GM20000 (cell line): ENCODE data around the gene CREB5.

Experiments used
- DNase-seq: peaks from one replicate; pipeline ENCODE4 v3.0.0; 2012; ENCODE audit warnings: low spot score
- CTCF ChIP-seq: IDR thresholded peaks from 2 replicates; pipeline ENCODE4 v1.5.1; 2012; ENCODE audit warnings: mild to moderate bottlenecking, control low read depth; ENCODE audit errors: extremely low read depth, missing control alignments

CREB5 gene

DNA sequence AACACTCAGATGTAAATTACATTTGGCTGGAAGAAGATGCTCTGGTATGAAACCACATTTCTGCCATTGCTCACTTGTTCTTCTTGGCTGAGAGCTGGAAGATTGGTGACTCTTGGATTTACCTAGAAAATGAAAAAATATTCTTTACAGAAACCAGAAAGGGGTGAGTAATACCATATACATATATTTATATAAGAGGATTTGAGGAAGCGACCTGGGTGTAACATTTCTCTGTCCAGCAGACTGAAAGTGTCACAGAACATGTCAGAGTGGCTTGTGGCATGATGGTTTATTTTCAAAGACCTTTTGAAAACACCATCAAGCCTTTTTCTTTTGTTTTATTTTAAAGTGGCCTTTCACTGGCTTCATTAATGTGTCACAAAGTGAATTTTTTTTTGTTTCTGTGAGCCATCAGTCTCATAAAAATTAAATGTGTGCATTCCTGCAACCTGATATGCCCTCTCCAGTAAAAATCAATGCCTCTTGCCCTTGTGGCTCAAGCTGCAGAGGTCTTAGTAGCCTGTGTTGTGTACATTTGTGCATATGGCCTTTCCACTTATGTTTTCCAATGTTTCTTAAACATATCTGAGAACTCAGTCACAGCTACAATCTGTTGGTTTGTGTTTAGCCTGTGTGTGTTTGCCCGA is 23.5 kb downstream of the CREB5 start:
- TF ChIP-seq CTCF = no peak
- no peak for DNase-seq

- no peak for DNase-seq
- TF ChIP-seq CTCF = no peak
Observed at GRCh38 chr7:28440055-28440601, 27.8 kb downstream of the CREB5 start.

DNA sequence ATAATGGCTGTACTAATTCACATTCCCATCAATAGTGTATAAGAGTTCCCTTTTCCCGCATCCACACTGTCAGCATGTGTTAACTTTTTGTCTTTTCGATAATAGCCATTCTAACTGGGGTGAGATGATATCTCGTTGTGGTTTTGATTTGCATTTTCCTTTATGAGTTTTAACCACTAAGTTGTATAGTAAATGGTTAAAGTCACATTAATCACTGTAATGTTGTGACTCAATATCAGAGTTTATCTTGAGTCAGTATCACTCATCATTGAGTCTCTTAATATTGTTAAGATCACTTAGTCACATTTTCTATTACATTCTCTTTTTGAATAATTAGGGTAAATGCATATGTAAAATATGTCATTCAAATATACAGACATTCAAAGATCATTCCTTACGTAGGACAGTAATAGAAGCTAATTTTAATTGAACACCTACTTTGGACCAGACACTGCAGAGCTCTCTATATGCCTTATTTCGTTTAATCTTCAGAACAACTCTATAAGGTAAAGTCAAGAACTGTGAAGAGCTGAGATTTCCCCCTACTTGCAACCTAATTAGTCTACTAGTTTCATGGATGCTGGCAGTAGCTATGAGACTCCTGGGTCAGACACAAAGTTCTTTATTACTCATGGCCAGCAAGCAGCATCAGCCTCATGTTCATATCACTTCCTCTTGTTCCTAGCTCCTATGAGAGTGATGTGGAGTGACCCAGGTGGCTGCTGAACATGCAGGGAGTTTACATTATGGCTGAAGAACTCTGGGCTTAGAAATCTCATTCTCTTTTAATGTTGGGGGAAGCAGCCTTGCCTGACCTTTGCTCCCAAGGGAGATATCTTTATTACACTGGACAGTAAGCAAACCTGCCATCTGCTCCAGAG is 30.5 kb downstream of the CREB5 start:
- no peak for DNase-seq
- TF ChIP-seq CTCF = no peak

- no peak for TF ChIP-seq CTCF
- no peak for DNase-seq
Observed at GRCh38 chr7:28446131-28446530, 33.8 kb downstream of the CREB5 start.

DNA sequence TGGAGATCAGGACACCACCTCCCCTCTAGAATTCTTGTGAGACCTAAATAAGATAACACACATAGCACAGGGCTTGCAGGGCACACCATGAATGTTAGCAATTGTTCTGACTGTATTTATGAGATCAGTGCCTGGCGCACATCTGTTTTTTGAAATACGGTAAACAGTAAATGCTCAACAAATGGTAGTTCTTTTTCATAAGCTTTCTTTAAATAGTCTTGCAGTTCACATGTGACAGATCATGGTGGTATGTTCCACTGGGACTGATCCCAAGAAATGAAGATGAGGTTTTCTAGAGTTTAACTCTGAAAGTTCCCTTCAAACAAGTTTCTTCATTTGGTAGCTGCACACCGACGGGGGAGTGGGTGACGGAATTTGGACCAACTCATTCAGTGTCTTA is 34.8 kb downstream of the CREB5 start:
- no peak for DNase-seq
- no peak for TF ChIP-seq CTCF

DNA sequence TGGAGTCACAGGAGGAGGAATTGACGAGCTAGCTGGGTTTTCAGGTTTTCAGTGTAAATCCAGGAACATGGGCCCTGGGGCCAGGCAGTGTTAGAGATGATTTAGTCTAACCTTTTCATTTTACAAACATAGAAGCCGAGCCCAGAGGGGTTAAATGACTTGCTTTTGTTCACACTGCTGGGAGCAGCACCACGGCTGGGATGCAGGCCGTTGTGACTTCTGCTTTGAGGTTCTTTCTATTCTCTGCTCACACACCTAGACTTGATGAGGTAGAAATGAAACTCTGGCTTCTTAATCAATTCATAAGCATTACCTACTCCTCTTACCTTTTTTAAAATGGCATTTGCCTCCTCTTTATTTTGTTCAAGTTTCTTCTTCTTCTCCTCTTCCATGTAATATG is 36.4 kb downstream of the CREB5 start:
- no peak for DNase-seq
- TF ChIP-seq CTCF = no peak

DNA sequence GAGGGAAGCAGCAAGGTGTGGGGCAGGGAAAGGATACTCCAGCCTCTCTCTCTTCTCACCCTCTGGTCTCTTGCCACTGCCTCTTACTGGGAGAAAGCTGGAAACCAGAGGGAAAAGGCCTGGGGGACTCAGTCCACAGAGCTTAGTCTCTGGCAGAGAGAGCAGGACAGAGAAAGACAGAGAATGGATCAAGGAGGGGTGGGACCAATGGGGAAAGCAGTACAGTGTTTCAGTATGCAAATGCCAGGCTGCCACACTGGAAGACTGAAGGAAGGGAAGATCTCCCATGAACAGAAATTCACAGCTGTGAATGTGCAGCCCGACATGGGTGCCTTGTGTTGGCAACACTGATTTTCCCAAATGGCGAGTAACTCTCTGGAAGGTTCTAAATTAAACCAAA is 40.4 kb downstream of the CREB5 start:
- no peak for DNase-seq
- TF ChIP-seq CTCF = no peak
